ENCODE data around the gene CA9. TPM values are rescaled to one million over a fixed set of nuclear protein-coding genes. Genes with fewer than 3 reads are reported as not detected.

CA9 gene
- total and polyA plus RNA-seq, 9 of the 15 experiments (the other 6 are each of a cell fraction or from before 2014, with no cell fraction given): 0.15 to 10.6 (median 0.60) TPM; not detected in 4

DNA sequence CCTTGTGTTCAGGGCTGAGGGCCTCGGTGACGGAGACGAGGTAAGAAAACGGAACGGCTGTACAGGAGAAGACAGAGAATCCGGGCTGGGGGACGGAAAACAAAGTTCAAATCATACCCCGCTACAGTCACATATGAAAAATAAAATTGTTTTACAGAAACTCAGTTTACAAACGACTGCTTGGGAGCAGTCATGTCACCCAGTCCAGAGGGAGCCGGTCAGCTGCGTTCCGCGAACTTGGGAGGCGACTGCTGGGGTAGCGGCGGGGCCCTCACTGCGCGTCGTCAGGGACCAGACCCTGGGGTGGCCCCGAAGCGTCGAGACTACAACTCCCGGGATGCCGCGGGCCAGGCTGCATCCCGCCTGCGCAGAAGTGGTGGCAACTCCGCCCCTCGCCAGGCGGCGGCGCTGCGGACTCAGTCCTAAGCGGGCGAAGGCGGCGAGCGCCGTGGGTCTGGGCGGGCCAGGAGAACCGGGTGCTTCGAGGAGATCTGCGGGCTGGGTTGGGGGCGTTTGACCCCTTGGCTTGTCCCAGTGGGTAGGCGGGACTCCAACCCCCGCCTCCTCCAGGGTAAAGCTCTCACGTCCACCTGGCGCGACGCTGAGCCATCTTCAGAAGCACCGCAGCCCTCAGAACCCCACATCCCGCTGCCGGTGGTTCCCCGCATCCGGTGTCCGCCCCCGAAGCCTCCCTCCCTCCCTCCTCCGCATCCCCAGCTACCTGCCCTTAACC lies 27.0 kb upstream of the CA9 start (continued):
- TF ChIP-seq, protein P1, sequence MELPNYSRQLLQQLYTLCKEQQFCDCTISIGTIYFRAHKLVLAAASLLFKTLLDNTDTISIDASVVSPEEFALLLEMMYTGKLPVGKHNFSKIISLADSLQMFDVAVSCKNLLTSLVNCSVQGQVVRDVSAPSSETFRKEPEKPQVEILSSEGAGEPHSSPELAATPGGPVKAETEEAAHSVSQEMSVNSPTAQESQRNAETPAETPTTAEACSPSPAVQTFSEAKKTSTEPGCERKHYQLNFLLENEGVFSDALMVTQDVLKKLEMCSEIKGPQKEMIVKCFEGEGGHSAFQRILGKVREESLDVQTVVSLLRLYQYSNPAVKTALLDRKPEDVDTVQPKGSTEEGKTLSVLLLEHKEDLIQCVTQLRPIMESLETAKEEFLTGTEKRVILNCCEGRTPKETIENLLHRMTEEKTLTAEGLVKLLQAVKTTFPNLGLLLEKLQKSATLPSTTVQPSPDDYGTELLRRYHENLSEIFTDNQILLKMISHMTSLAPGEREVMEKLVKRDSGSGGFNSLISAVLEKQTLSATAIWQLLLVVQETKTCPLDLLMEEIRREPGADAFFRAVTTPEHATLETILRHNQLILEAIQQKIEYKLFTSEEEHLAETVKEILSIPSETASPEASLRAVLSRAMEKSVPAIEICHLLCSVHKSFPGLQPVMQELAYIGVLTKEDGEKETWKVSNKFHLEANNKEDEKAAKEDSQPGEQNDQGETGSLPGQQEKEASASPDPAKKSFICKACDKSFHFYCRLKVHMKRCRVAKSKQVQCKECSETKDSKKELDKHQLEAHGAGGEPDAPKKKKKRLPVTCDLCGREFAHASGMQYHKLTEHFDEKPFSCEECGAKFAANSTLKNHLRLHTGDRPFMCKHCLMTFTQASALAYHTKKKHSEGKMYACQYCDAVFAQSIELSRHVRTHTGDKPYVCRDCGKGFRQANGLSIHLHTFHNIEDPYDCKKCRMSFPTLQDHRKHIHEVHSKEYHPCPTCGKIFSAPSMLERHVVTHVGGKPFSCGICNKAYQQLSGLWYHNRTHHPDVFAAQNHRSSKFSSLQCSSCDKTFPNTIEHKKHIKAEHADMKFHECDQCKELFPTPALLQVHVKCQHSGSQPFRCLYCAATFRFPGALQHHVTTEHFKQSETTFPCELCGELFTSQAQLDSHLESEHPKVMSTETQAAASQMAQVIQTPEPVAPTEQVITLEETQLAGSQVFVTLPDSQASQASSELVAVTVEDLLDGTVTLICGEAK (IDR thresholded peaks at IDR 0.05): peak; percentile 73
- TF ChIP-seq, protein P1 (CRISPR knock-in tag; IDR thresholded peaks at IDR 0.05): no peak
- TF ChIP-seq ESRRA (IDR thresholded peaks at IDR 0.05; ENCODE audit: borderline replicate concordance, low read depth): peak; percentile 16; the same call in 1 of the 2 replicates
- peak; percentile 84 for TF ChIP-seq HMGN3 (IDR thresholded peaks at IDR 0.05; ENCODE audit: borderline replicate concordance, extremely low read depth, insufficient read length, low read depth, low read length)
- TF ChIP-seq ZFX (CRISPR knock-in tag; IDR thresholded peaks at IDR 0.05): peak; percentile 83
- no peak for TF ChIP-seq MBD1 (CRISPR knock-in tag; IDR thresholded peaks at IDR 0.05)
- TF ChIP-seq DIDO1 (tag; IDR thresholded peaks at IDR 0.05; ENCODE audit: low read depth): no peak
- no peak for TF ChIP-seq MTF1 (CRISPR knock-in tag; IDR thresholded peaks at IDR 0.05; ENCODE audit: borderline replicate concordance)
- TF ChIP-seq ATF2 (CRISPR knock-in tag; IDR thresholded peaks at IDR 0.05): no peak
- no peak for TF ChIP-seq ZNF282 (CRISPR knock-in tag; IDR thresholded peaks at IDR 0.05)
- no peak for TF ChIP-seq ZNF175 (CRISPR knock-in tag; IDR thresholded peaks at IDR 0.05; ENCODE audit: low read depth)
- no peak for TF ChIP-seq TCF3 (CRISPR knock-in tag; IDR thresholded peaks at IDR 0.05)
- TF ChIP-seq IRF2 (CRISPR knock-in tag; IDR thresholded peaks at IDR 0.05): no peak
- TF ChIP-seq NONO (IDR thresholded peaks at IDR 0.05; ENCODE audit: low read depth in 2 of 2, low read length in 1 of 2): no peak
- no peak for TF ChIP-seq ZBTB8A (IDR thresholded peaks at IDR 0.05; ENCODE audit: partially characterized antibody)

Measured in K562 (cell line).